GM21381 (cell line): Measurements from ENCODE around the gene RSAD1.

Source experiments
- ATAC-seq: cut with Tn5 transposase; IDR thresholded peaks from one replicate; pipeline ENCODE4 v1.9.1; 2021; ENCODE audit warnings: mild to moderate bottlenecking, moderate library complexity; ENCODE audit not compliant: unreplicated experiment

RSAD1 gene

DNA sequence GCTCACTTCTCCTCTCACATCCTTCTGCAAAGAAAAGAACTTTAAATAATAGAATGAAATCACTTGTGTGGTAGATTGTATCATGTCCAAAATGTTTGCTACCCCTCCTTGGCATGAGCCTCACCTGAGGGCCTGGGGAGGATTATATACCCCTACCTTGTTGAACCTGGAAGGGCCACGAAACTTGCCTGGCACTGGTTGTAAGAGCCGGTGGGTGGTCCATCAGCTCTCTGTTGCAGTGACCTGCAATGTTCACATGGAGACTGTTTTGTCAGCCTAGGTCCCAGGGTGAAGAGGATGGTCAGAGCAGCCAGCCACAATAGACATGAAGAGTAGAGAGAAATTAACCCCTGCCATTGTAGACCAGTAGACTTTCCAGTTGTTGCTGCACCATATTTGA is 10.2 kb downstream of the RSAD1 start:
- ATAC-seq, result no peak

DNA sequence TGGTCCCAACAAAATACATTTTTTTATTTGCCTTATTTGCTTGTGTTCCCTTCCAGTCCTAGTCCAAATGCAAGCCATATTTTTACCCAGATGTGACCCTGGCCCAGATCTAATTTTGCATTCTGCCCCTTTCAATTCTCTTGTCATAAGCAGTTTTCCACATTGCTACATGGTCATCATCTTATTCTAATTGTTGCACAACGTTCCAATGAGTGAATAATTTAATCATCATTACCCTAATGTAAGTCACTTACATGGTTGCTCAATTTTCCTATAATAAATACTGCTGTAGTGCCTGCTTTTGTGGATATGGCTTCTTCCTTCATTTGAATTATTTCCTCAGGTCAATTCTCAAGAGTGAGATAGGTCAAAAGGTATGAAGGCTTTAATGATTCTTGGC is 12.8 kb downstream of the RSAD1 start:
- no peak for ATAC-seq

DNA sequence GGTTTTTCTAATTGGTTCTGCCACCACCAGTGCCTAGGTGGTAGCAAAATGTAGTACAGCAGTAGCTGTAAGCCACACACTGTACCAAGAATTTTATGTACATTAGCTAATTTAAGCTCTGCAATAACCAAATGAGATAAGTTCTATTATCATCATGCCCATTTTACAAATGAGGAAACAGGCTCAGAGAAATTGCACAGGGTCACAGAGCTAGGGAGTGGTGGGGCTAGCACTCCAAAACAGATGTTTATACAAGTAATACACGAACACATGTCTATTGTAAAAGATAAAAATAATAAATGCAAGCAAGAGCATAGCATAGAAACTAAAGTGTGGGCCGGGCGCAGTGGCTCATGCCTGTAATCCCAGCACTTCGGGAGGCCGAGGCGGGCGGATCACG is 13.6 kb downstream of the RSAD1 start:
- no peak for ATAC-seq

DNA sequence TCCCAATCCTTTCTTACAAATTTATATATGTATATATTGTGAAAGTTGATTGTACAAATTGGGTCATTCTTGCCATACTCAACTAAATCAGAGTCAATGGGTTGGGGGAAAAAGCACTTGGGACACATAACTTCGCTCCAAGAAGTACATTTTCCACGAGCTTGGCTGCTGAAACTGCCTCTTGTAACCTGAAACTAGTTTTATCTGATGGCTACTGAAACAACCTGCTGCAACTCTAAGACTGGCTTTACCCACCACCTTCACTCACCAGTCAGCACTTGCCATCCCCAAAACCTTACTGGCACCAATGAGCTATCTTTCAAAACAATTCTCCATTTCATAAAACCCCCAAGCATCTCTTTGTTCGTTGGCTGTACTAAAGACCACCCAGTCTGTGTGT is 15.1 kb downstream of the RSAD1 start:
- no peak for ATAC-seq

DNA sequence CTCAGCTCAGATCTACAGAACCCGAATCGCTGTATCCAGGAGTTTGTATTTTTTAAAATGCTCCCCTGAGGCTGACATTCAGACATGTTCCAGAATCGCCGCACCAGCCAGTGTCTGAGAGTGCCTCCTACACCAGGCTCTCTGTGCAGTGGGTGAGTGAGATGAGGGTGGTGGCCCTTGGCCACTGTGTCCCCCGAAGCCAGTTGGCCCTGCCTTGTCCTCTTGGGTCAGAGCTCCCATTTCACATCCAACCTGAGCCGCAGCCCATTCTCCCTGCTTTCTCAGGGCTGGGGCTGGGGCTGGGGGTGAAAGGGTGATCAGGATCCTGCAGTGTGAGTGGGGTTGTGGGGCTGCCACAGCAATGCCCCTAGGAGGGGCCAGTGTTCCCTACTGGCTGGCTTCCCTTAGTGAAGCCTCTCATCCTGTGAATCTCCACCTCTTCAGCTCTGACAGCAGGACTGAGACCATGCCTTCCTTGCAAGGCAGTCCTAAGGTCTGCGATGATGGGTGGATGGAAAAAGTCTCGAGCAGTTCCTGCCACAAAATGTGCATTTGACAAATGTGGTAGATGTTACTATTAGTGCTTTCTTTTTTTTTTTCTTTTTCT is 16.7 kb downstream of the RSAD1 start:
- no peak for ATAC-seq

DNA sequence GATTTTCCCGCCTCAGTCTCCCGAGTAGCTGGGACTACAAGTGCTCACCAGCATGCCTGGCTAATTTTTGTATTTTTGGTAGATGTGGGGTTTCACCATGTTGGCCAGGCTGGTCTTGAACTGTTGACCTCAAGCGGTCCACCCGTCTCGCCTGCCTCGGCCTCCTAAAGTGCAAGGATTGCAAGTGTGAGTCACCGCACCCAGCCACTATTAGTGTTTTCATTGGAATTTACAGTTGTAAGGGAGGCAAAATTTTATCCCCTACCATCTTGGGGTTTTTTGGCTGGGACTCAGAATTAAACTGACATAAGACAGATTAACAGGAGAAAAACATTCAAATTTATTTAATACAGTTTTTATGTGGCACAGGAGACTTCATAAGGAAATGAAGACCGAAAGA is 17.3 kb downstream of the RSAD1 start:
- no peak for ATAC-seq

DNA sequence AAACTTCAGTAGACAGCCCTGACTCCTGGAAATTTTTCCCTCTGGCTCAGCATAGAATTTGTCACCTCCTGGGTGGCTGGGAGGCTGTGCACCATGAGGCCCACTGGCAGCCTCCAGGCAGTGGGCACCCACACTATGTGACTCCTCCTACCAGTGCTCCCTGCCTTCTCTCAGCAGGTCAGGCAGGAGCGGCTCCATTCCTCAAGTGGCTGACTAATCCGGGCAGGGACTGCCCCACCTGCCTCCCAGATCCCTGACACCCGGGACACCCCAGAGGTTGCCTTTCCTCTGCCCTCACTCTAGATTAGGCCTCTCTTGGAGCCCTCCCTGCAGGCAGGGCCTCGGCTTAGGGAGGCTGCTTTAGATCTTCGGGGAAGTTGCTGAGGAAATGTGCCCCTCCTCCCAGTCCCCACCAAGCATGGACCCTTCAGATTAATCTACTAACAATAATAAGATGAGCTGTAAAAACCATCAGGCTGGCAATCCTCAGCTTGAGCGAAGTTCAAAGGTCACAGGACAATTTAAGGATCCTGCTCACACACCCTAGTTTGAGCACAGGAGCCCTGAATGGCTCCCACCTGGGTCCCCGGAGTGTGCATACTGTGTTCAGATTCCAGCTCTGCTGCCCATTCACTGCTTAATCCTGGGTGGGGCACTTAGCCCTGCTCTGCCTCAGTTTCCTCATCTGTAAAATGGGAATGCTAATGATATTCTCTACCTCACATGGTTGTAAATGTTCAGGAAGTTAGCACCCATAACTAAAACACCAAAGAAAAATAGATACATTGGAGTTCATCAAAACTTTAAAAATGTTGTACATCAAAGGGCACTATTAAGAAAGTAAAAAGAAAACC is 19.6 kb downstream of the RSAD1 start:
- ATAC-seq, result no peak

DNA sequence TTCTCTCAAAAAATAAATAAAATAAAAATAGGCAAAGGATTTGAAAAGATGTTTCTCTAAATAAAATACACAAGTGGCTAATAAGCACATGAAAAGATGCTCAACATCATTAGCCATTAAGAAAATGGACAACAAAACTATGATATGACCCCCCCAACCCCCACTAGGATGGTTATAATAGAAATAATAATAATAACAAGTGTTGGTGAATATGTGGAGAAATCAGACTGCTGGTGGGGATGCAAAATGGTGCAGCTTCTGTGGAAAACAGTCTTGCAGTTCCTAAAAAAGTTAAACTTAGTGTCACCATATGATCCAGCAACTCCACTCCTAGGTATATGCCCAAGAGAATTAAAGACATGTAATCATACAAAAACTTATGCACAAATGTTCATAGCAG is 20.6 kb downstream of the RSAD1 start:
- ATAC-seq, result no peak

DNA sequence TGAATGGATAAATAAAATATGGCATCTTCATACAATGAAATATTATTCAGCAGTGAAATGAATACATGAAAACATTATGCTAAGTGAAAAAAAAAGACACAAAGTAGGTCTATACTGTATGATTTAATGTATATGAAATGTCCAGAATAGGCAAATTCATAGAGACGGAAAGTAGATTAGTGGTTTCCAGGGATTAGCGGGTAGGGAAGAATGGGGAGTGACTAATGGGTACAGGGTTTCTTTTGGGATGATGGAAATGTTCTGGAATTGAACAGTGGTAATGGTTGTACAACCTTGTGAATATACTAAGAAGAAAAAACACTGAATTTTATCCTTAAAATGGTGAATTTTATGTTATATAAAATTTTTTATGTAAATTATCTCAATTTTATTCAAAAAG is 21.1 kb downstream of the RSAD1 start:
- no peak for ATAC-seq

DNA sequence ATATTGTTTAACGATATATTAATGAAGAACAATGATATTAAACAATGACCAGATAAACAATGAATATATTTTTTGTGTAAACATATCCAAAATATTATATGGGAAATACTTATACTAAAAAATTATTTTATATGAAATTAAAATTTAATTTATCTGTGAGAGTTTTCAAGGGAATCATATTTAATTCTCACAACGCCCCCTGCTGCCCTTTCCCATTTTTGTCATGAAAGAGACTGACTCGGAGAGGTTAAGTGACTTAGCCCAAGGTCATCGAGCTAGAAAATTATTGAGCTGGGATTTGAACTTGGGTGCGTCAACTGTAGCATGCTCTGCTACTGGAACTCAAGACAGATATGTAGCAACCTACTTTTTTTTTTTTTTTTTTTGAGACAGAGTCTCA is 22.4 kb downstream of the RSAD1 start:
- no peak for ATAC-seq

DNA sequence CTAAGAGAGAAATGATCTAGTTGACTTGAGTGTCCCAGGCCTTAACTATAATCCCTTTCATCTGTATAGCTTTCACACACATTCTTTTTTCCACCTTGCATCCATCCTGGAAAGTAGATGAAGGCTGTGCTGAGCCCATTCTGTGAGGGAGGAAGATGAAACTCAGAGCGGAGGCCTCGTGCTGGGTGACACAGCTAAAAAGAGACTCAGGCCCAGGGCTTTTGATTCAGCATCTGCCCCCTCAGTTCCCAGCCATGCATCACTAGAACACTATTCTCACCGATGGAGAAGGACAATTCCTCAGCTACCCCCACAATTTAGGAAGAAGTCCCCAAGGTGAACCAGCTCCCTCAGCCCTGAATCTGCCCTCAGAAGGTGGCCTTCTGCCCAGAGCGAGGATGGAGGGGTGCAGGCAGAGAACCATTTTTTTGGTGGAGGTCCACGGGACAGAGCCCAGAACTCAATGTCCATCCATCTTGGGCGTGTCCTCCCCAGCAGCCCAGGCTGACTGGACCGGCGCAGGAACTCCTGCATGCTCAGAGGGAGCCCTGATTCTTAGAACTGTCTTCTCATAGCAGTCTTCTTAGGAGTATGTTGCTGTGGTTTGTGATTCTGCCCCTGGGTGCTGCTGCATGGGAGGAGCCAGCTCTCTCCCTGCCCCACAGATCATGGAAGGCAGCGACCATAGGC is 23.8 kb downstream of the RSAD1 start:
- no peak for ATAC-seq

DNA sequence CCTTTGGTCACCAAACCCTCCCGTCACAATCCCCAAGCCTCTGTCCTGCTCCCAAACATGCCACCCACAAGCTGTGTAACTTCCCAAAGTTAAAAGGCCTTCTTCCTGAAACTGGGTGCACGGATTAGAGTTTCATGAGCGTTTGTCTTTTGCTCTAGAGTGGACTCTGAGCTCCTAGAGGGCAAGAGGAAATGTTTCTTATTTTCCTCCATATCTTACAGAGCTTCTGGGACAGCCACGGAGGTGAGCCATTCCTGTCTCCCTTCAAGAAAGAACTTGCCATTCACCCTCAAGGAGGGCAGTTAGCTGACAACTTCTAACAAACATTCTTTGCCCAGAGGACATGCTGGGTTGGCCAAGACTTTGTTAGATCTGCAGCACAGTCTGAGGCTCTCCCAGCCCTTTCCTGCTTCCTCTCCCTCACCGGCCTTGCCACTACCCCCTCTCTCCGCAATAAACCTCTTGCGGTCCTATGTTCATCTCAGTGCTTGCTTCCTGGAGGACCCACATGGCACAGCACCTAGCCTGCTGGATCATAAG is 27.0 kb downstream of the RSAD1 start:
- no peak for ATAC-seq

DNA sequence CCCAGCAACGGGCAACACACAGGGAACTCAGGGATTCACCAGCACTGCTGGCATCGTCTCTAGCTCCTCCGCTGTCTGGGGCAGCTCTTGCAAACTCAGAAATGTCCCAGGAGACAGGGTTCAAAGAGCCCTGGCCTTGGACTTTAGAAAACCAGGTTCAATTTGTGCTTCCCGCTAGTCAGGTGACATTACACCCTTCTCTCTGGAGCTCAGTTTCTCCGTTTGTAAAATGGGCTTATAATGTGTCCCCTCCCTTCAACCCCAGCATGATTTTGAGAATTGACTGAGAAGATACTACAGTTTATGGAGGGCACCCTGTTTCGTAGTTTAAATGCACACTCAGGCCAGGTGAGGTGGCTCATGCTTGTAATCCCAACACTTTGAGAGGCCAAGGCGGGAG is 27.6 kb downstream of the RSAD1 start:
- ATAC-seq, result no peak

DNA sequence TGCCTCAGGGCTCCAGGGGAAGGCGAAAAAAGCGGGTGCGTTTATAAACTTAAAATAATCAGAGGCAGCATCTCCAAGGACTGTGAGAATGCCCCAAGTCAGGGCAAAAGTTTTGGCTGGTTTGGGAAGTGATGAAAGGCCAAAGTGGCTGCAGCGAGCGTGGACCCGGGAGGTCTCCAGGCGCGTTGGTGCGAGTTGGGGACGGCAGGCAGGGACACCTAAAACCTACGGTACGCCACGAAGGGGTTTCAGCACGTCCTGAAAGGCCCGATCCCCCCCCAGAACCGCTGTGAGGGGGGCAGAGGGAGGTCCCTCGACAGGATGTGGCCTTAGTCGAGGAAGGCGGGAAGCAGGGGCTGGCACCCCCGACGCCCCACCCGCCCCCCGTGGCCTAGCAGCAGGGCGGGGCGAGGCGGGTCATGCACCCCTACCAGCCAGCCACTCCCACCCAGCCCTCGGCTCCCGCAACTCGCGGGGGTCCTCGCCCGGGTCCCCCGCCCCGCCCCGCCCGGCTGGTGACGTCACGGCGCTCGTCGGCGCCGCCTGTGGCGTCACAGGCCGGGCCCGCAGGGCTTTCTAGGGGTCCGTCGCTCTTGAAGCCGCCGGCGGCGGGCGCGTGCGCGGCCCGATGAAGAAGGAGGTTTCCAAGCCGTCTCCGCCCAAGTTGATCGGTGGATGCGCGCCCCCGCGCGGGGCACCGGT is 29.4 kb downstream of the RSAD1 start, which contains the start of gene MYCBPAP:
Gene MYCBPAP (plus strand): TSS at position 569 of the 702 bp plus-strand sequence. CDS start 236 bp downstream, outside the sequence.
- ATAC-seq, result no peak

DNA sequence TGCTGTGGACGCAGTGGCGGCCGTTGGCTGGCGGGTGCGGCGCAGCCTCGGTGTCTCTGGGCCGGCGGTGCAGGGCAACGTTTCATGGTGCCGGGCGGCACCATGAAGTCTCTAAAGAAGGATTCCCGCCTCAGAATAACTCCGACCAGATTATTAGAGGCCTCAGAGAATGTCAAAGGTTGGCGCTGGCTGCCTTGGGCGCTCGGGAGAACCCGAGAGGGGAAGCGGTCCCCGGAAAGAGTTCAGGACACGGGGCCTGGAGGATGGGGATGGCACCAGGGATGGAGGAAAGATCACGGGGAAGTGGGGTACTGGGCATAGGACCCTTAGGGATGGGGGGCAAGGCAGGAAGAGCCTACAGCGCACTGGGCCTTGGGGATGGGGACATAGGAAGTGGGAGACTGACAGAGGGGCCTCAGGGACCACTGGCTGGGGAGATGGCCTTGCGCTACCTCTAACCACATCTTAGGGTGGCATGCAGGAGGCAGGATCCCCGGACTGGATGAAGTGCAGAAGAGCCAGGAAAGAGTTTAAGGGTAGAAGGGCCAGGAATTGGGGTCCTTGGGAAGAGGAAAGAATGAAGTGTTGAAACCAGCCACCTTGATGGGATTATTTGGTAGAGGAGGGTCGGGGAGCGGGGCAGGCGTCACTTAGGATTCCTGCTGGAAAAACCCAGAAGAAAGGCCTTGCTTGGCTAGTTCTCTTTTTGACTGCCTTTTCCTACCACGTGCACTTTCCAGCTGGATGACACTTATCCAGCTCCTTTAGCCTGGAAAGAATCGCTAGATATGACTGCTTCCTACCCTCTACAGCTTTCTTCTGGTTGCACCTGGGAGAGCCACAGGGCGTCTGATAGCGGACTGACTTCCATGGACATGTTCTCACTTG is 30.2 kb downstream of the RSAD1 start:
- ATAC-seq, result no peak

DNA sequence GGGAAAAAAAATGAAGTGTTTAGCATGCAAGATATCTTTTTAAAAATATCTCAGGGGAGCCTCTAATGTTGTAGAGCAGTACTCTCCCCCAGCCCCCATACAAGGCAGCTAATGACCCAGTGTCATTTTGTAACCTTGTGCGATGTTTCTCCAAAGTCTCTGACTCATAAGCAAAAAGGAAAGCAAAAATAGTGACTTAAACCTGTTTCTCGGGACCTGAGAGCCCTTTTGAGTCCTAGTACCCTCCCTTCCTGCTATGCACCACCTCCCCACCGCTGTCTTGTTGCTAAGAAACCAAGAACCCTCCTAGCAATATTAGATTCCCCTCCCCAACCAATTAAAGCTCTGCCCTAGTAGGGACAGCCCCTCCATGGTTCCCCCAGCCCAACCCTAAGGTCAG is 32.4 kb downstream of the RSAD1 start:
- peak; percentile 68 for ATAC-seq

DNA sequence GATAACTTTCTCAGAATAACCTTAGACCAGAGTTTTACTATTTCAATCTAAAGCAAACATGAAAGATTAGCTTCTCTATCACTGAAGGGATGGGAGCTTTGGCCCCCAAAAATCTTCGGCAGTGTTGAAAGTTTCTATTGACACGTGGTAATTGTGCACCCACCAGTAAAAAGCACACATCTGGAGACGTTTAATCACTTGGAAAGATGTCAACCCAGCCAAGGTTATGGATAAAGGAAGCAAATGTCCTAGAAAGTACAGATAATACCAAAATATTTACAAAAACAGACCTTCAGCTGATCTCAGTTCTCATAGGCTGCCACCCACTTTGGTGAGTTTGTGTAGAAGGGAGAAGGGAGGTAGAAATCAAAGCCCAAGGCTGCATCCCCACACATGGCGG is 34.8 kb downstream of the RSAD1 start:
- ATAC-seq, result no peak

DNA sequence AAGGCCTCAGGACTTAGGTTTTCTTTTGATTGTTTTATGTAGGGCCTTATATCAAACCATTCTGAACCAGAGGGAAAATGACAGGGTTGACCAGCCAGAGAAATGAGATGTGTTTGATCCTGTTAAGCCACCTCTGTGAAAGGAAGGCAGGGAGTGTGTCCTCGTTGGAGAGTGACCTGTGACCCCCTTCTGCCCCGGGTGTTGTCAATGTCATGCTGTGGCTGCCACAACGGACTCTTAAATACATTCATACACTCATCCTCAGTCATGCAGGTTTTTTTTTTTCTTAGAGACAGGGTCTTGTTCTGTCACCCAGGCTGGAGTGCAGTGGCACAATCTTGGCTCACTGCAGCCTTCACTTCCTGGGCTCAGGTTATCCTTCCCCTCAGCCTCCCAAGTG is 35.7 kb downstream of the RSAD1 start:
- no peak for ATAC-seq

DNA sequence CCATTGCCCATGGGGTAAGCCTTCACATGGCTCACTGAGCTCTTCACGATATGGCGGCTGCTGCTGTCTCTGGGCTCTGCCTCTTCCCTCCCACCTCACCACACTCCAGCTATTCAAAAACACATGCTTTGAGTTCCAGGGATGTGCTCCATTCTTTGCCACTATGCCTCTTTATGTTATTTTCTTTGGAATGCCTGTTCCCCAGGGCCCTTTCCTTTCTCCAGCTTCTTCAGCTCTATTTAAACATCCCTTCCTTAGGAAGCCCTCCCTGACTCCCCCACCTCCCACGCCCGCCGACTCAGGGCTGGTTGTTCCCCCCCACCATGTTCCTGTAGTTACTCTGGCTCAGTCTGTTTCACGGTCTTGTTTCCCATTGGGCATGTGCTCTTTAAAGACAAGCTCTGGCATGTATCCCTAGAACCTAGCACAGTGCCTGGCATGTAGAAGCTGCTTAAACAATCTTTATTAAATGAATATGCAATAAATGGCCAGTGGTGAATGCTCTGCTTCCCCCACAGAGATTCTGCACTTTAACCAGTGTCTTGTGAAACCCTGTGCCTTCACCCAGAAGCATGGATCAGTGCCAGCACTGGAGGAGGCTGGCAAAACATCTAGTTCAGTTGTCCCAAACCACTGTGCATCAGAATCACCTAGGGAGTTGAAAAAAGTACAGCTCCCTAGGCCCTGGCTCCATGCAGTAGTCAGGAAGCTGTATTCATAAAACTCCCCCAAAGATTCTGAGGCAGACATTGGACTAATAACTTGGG is 36.5 kb downstream of the RSAD1 start:
- ATAC-seq, result no peak
